ENCODE measurements around the gene DDI1. TPM values are rescaled to one million over a fixed set of nuclear protein-coding genes. Genes with fewer than 3 reads are reported as not detected.

The DDI1 gene
- total RNA-seq, 4 donors from 2014 or later = not detected

GRCh38 chr11:104001561-104002056, 34.8 kb upstream of the DDI1 start:
- DNase-seq = no peak
- Histone ChIP-seq H3K4me3 (no peak overlapping the region), H3K9me3 (no peaks in the 10 kb centered on the region), H3K27me3 (no peaks in the 10 kb centered on the region), H3K27ac (no peak overlapping the region), H3K4me1 (no peaks in the 10 kb centered on the region), H3K36me3 (no peaks in the 10 kb centered on the region)
- TF ChIP-seq CTCF (IDR thresholded peaks at IDR 0.05) (no peak), POLR2A (IDR thresholded peaks at IDR 0.05) (no peak)
- intact Hi-C loops (cut with DNase I; ENCODE audit: low total_unique reads) = no loop called here

GRCh38 chr11:104003491-104003890, 32.9 kb upstream of the DDI1 start:
- Histone ChIP-seq H3K36me3 (no peaks in the 10 kb centered on the region), H3K4me3 (no peak overlapping the region), H3K9me3 (no peaks in the 10 kb centered on the region), H3K4me1 (no peaks in the 10 kb centered on the region), H3K27me3 (no peaks in the 10 kb centered on the region), H3K27ac (no peak overlapping the region)
- no peak for DNase-seq
- TF ChIP-seq POLR2A (IDR thresholded peaks at IDR 0.05) (no peak), CTCF (IDR thresholded peaks at IDR 0.05) (no peak)
- intact Hi-C loops (cut with DNase I; ENCODE audit: low total_unique reads) = no loop called here

- Histone ChIP-seq H3K27ac (no peak overlapping the region), H3K9me3 (no peaks in the 10 kb centered on the region), H3K4me1 (no peaks in the 10 kb centered on the region), H3K27me3 (no peaks in the 10 kb centered on the region), H3K4me3 (no peak overlapping the region), H3K36me3 (no peaks in the 10 kb centered on the region)
- intact Hi-C loops (cut with DNase I; ENCODE audit: low total_unique reads) = no loop called here
- TF ChIP-seq POLR2A (IDR thresholded peaks at IDR 0.05) (no peak), CTCF (IDR thresholded peaks at IDR 0.05) (no peak)
- DNase-seq = no peak
Measured at GRCh38 chr11:104005234-104005855, 31.1 kb upstream of the DDI1 start.

- H3K9me3 ChIP-seq = no peaks in the 10 kb centered on the region
- H3K36me3 ChIP-seq = no peaks in the 10 kb centered on the region
- H3K27ac ChIP-seq = no peak overlapping the region
- TF ChIP-seq POLR2A (IDR thresholded peaks at IDR 0.05) (no peak), CTCF (IDR thresholded peaks at IDR 0.05) (no peak)
- DNase-seq = no peak
- no peak overlapping the region for H3K4me3 ChIP-seq
- H3K27me3 ChIP-seq = no peaks in the 10 kb centered on the region
- no peaks in the 10 kb centered on the region for H3K4me1 ChIP-seq
- intact Hi-C loops (cut with DNase I; ENCODE audit: low total_unique reads) = no loop called here
Measured at GRCh38 chr11:104009744-104010143, 26.7 kb upstream of the DDI1 start.

- intact Hi-C loops (cut with DNase I; ENCODE audit: low total_unique reads) = no loop called here
- TF ChIP-seq CTCF (IDR thresholded peaks at IDR 0.05) (no peak), POLR2A (IDR thresholded peaks at IDR 0.05) (no peak)
- Histone ChIP-seq H3K36me3 (no peaks in the 10 kb centered on the region), H3K27ac (no peak overlapping the region), H3K9me3 (no peaks in the 10 kb centered on the region), H3K27me3 (no peaks in the 10 kb centered on the region), H3K4me3 (no peak overlapping the region), H3K4me1 (no peaks in the 10 kb centered on the region)
- DNase-seq = no peak
Measured at GRCh38 chr11:104011044-104011443, 25.4 kb upstream of the DDI1 start.

Data from uterus (tissue), 4 donors.